Esophagus muscularis mucosa (tissue), 4 donors: ENCODE data around the gene IQCK. TPM values are rescaled to one million over a fixed set of nuclear protein-coding genes. Genes with fewer than 3 reads are reported as not detected.

ENCODE experiments used
- DNase-seq: peaks from one replicate; pipeline ENCODE4 v3.0.0-alpha.2; 2017; ENCODE audit errors: extremely low spot score
- H3K27ac ChIP-seq, 4 donors: fragments of 200-600 bp; sonication (generic); replicated peaks in 1 of 4; 1 replicate in 3 of 4; 2 replicates in 1 of 4; pipeline ENCODE4 v1.5.1; 2016 to 2019; ENCODE audit warnings: mild to moderate bottlenecking in 1 of 4
- H3K27me3 ChIP-seq, 4 donors: fragments of 200-600 bp; sonication (generic); one replicate each; pipeline versions ENCODE4 v1.5.1 to v1.6.0; 2016 to 2019
- H3K36me3 ChIP-seq, 4 donors: fragments of 200-600 bp; sonication (generic); one replicate each; pipeline ENCODE4 v1.5.1; 2016 to 2019
- H3K4me1 ChIP-seq, 4 donors: fragments of 200-600 bp; sonication (generic); one replicate each; pipeline ENCODE4 v1.5.1; 2016 to 2019
- H3K4me3 ChIP-seq, 4 donors: fragments of 200-600 bp; sonication (generic); 1 replicate in 2 of 4; 2 replicates in 2 of 4; pipeline ENCODE4 v1.5.1; 2016 to 2019; ENCODE audit warnings: mild to moderate bottlenecking in 4 of 4, moderate library complexity in 1 of 4
- H3K9me3 ChIP-seq, 4 donors: fragments of 200-600 bp; sonication (generic); 1 replicate in 3 of 4; 2 replicates in 1 of 4; pipeline ENCODE4 v1.5.1; 2016 to 2019
- EP300 ChIP-seq: sonication (generic); formaldehyde crosslinking; IDR thresholded peaks from one replicate; pipeline ENCODE4 v1.6.1; 2017; ENCODE audit warnings: antibody characterized with exemption
- POLR2A ChIP-seq: fragments of 450-650 bp; IDR thresholded peaks from one replicate; pipeline ENCODE4 v1.6.1; 2017; ENCODE audit warnings: antibody characterized with exemption, moderate library complexity, mild to moderate bottlenecking, low read depth
- POLR2AphosphoS5 ChIP-seq, 2 donors: sonication (generic); formaldehyde crosslinking; IDR thresholded peaks; one replicate each; pipeline ENCODE4 v1.6.1; 2017; ENCODE audit warnings: antibody characterized with exemption in 2 of 2
- WGBS: methylation state at CpG from one replicate; pipeline ENCODE4 v1.1.5; 2018; 5-methylcytosine and 5-hydroxymethylcytosine counted together
- intact Hi-C: fragments of 100-400 bp; cut with DNase I; formaldehyde crosslinking; loops from one replicate; pipeline ENCODE4 v1.15.1; 2023
- total RNA-seq, 4 donors: library from RNA; depleted of rRNA; stranded (reverse); fragments of >200 nt; gene quantifications; one replicate each; pipeline versions ENCODE4 v1.1.0 to v1.2.1, GENCODE V29; 2016
- TF ChIP-seq, protein P1 (sequence below), 3 experiments: fragments of 200-600 bp in 2 of 3; fragments of 450-650 bp in 1 of 3; sonication (generic) in 2 of 3; IDR thresholded peaks; one replicate each; pipeline ENCODE4 v1.5.1; 2017 to 2019; ENCODE audit warnings: antibody characterized with exemption in 3 of 3, mild to moderate bottlenecking in 2 of 3, moderate library complexity in 1 of 3

IQCK gene
- total RNA-seq, 4 donors from 2014 or later, result 7.4 to 10.4 (median 8.6) TPM

- Histone ChIP-seq H3K4me1 (peaks cover 0 to 13% (median 5%) of the 10 kb centered on the region in 4 donors), H3K4me3 (no peak overlapping the region), H3K9me3 (peaks cover 0 to 6% (median 0%) of the 10 kb centered on the region in 4 donors), H3K27me3 (no peaks in the 10 kb centered on the region), H3K27ac (no peak overlapping the region), H3K36me3 (no peaks in the 10 kb centered on the region)
- TF ChIP-seq POLR2AphosphoS5 (IDR thresholded peaks at IDR 0.05) (no peak), EP300 (no peak), POLR2A (no peak)
- TF ChIP-seq, protein P1, sequence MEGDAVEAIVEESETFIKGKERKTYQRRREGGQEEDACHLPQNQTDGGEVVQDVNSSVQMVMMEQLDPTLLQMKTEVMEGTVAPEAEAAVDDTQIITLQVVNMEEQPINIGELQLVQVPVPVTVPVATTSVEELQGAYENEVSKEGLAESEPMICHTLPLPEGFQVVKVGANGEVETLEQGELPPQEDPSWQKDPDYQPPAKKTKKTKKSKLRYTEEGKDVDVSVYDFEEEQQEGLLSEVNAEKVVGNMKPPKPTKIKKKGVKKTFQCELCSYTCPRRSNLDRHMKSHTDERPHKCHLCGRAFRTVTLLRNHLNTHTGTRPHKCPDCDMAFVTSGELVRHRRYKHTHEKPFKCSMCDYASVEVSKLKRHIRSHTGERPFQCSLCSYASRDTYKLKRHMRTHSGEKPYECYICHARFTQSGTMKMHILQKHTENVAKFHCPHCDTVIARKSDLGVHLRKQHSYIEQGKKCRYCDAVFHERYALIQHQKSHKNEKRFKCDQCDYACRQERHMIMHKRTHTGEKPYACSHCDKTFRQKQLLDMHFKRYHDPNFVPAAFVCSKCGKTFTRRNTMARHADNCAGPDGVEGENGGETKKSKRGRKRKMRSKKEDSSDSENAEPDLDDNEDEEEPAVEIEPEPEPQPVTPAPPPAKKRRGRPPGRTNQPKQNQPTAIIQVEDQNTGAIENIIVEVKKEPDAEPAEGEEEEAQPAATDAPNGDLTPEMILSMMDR (IDR thresholded peaks at IDR 0.05), result no peak
- no peak for DNase-seq
- intact Hi-C loops, result no loop called here
- 75% methylated on average over 8 of the region's 8 CpGs for WGBS
Measured at GRCh38 chr16:19802612-19803011, 84.5 kb downstream of the IQCK start.

- no peak for DNase-seq
- 61% methylated on average over 8 of the region's 10 CpGs for WGBS
- TF ChIP-seq, protein P1 (IDR thresholded peaks at IDR 0.05), result no peak
- TF ChIP-seq POLR2AphosphoS5 (IDR thresholded peaks at IDR 0.05), result peak; percentile 41 to 64
- intact Hi-C loops, result no loop called here
- Histone ChIP-seq H3K4me1 (peaks cover 9 to 18% (median 10%) of the 10 kb centered on the region in 4 donors), H3K27ac (peak overlapping the region in 2 of 4 donors; percentile 62 to 63), H3K9me3 (peaks cover 0 to 6% (median 0%) of the 10 kb centered on the region in 4 donors), H3K27me3 (no peaks in the 10 kb centered on the region), H3K4me3 (no peak overlapping the region), H3K36me3 (no peaks in the 10 kb centered on the region)
Measured at GRCh38 chr16:19804538-19805323, 86.7 kb downstream of the IQCK start.

DNA sequence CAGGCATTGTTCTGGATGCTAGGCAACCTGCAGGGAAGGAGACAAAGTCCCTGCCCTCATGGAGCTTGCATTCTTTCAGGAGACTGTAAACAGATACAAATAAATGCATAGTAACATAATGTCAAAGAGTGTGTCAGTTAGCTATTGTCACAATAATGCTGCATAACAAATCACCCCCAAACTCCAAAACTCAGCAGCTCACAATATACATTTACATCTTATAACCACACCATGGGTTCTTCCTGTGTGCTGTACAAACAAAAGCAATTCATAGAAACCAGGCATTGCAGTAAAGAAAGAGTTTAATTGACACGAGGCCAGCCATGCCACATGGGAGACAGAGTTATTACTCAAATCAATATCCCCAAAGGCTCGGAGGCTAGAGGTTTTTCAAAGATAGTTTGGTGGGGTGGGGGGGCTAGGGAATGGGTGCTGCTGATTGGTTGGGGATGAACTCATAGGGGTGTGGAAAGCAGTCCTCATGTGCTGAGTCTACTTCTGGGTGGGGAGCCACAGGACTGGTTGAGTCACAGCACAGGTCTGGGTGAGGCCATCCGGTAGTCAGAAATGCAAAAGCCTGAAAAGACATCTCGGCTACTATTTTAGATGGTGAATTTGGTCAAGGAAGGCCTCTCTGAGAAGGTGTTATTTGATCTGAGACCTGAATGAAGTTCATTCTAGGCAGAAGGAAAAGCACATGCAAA is 87.5 kb downstream of the IQCK start:
- WGBS, result 98% methylated on average over 4 of the region's 4 CpGs
- H3K4me1 ChIP-seq, result peaks cover 9 to 18% (median 10%) of the 10 kb centered on the region in 4 donors
- no peak overlapping the region for H3K27ac ChIP-seq
- H3K9me3 ChIP-seq, result peaks cover 0 to 6% (median 0%) of the 10 kb centered on the region in 4 donors
- H3K36me3 ChIP-seq, result no peaks in the 10 kb centered on the region
- DNase-seq, result no peak
- TF ChIP-seq POLR2A, result no peak
- TF ChIP-seq POLR2AphosphoS5 (IDR thresholded peaks at IDR 0.05), result no peak
- TF ChIP-seq EP300, result no peak
- TF ChIP-seq, protein P1 (IDR thresholded peaks at IDR 0.05), result no peak
- H3K27me3 ChIP-seq, result no peaks in the 10 kb centered on the region
- no peak overlapping the region for H3K4me3 ChIP-seq
- intact Hi-C loops, result no loop called here

- DNase-seq, result no peak
- Histone ChIP-seq H3K4me3 (no peak overlapping the region), H3K9me3 (peaks cover 0 to 13% (median 0%) of the 10 kb centered on the region in 4 donors), H3K4me1 (peaks cover 9 to 22% (median 10%) of the 10 kb centered on the region in 4 donors), H3K36me3 (no peaks in the 10 kb centered on the region), H3K27me3 (no peaks in the 10 kb centered on the region), H3K27ac (no peak overlapping the region)
- TF ChIP-seq POLR2A, result no peak
- TF ChIP-seq, protein P1 (IDR thresholded peaks at IDR 0.05), result no peak
- TF ChIP-seq POLR2AphosphoS5 (IDR thresholded peaks at IDR 0.05), result no peak
- no peak for TF ChIP-seq EP300
- intact Hi-C loops, result no loop called here
- 60% methylated on average over 5 of the region's 5 CpGs for WGBS
Measured at GRCh38 chr16:19808061-19808641, 90.1 kb downstream of the IQCK start.
